Measurements from ENCODE around the gene NKD1. TPM values are rescaled to one million over a fixed set of nuclear protein-coding genes. Genes with fewer than 3 reads are reported as not detected.

Gene NKD1
- total RNA-seq, 6 donors from 2014 or later = 9.9 to 59.7 (median 21.4) TPM

GRCh38 chr16:50669741-50670140 is 121.5 kb downstream of the NKD1 start:
- 91 to 100% methylated on average over 4 of the region's 4 CpGs for WGBS, 2 donors
- H3K36me3 ChIP-seq = peaks cover 0 to 16% (median 13%) of the 10 kb centered on the region in 4 donors
- H3K27me3 ChIP-seq = no peaks in the 10 kb centered on the region
- peaks cover 13 to 29% (median 20%) of the 10 kb centered on the region in 4 donors for H3K4me1 ChIP-seq
- H3K9me3 ChIP-seq = peaks cover 5 to 24% (median 18%) of the 10 kb centered on the region in 4 donors
- no peak overlapping the region for H3K27ac ChIP-seq
- DNase-seq = no peak
- TF ChIP-seq CTCF (IDR thresholded peaks at IDR 0.05) = no peak
- no peak for TF ChIP-seq EP300 (IDR thresholded peaks at IDR 0.05)
- no peak for TF ChIP-seq POLR2AphosphoS5 (IDR thresholded peaks at IDR 0.05)
- no peak for TF ChIP-seq POLR2A (IDR thresholded peaks at IDR 0.05)
- H3K4me3 ChIP-seq = no peak overlapping the region
- ATAC-seq (ENCODE audit: low FRiP score in 2 of 2) = no peak

- DNase-seq = no peak
- peaks cover 8 to 24% (median 16%) of the 10 kb centered on the region in 4 donors for H3K4me1 ChIP-seq
- H3K4me3 ChIP-seq = no peak overlapping the region
- no peak overlapping the region for H3K27ac ChIP-seq
- no peak for ATAC-seq (ENCODE audit: low FRiP score in 2 of 2)
- 95 to 100% methylated on average over 5 to 6 of the region's 6 CpGs for WGBS, 2 donors
- no peaks in the 10 kb centered on the region for H3K27me3 ChIP-seq
- H3K9me3 ChIP-seq = peaks cover 5 to 24% (median 18%) of the 10 kb centered on the region in 4 donors
- peaks cover 0 to 16% (median 13%) of the 10 kb centered on the region in 4 donors for H3K36me3 ChIP-seq
- TF ChIP-seq EP300 (IDR thresholded peaks at IDR 0.05) (no peak), POLR2A (IDR thresholded peaks at IDR 0.05) (no peak), POLR2AphosphoS5 (IDR thresholded peaks at IDR 0.05) (no peak), CTCF (IDR thresholded peaks at IDR 0.05) (no peak)
Measured at GRCh38 chr16:50670476-50670875, 122.3 kb downstream of the NKD1 start.

- TF ChIP-seq POLR2A (IDR thresholded peaks at IDR 0.05) = no peak
- TF ChIP-seq CTCF (IDR thresholded peaks at IDR 0.05) = peak in 5 of 6 experiments; percentile 44 to 60 (median 45)
- DNase-seq (no peak), ATAC-seq (ENCODE audit: low FRiP score in 2 of 2) (no peak)
- Histone ChIP-seq H3K27me3 (no peaks in the 10 kb centered on the region), H3K9me3 (peaks cover 5 to 24% (median 18%) of the 10 kb centered on the region in 4 donors), H3K4me1 (peaks cover 8 to 29% (median 17%) of the 10 kb centered on the region in 4 donors), H3K27ac (no peak overlapping the region), H3K4me3 (no peak overlapping the region), H3K36me3 (peaks cover 0 to 16% (median 13%) of the 10 kb centered on the region in 4 donors)
- WGBS, 2 donors = 53 to 66% methylated on average over 2 of the region's 2 CpGs
Measured at GRCh38 chr16:50671644-50672260, 123.6 kb downstream of the NKD1 start.

- no peak for TF ChIP-seq EP300 (IDR thresholded peaks at IDR 0.05)
- Histone ChIP-seq H3K9me3 (peaks cover 5 to 24% (median 18%) of the 10 kb centered on the region in 4 donors), H3K27ac (no peak overlapping the region), H3K4me3 (no peak overlapping the region), H3K36me3 (peaks cover 0 to 16% (median 13%) of the 10 kb centered on the region in 4 donors), H3K27me3 (no peaks in the 10 kb centered on the region), H3K4me1 (peaks cover under 1 to 21% (median 7%) of the 10 kb centered on the region in 4 donors)
- DNase-seq = peak in 1 of 2 donors; percentile 82
- WGBS, 2 donors = 77 to 93% methylated on average over 31 to 55 of the region's 70 CpGs
- no peak for ATAC-seq (ENCODE audit: low FRiP score in 2 of 2)
Measured at GRCh38 chr16:50673496-50674275, 125.5 kb downstream of the NKD1 start.

- no peak overlapping the region for H3K4me3 ChIP-seq
- DNase-seq = no peak
- no peak overlapping the region for H3K27ac ChIP-seq
- peaks cover 0 to 16% (median 13%) of the 10 kb centered on the region in 4 donors for H3K36me3 ChIP-seq
- TF ChIP-seq POLR2A (IDR thresholded peaks at IDR 0.05) (no peak), POLR2AphosphoS5 (IDR thresholded peaks at IDR 0.05) (no peak)
- ATAC-seq (ENCODE audit: low FRiP score in 2 of 2) = no peak
- no peaks in the 10 kb centered on the region for H3K27me3 ChIP-seq
- peaks cover 0 to 27% (median 4%) of the 10 kb centered on the region in 4 donors for H3K4me1 ChIP-seq
- 86 to 90% methylated on average over 4 of the region's 4 CpGs for WGBS, 2 donors
- peaks cover 5 to 24% (median 18%) of the 10 kb centered on the region in 4 donors for H3K9me3 ChIP-seq
Measured at GRCh38 chr16:50674831-50675230, 126.6 kb downstream of the NKD1 start.
